Measurements from ENCODE around the gene NEU4. TPM values are rescaled to one million over a fixed set of nuclear protein-coding genes. Genes with fewer than 3 reads are reported as not detected.

Gene NEU4
- total and polyA plus RNA-seq, 9 of the 15 experiments (the other 6 are each of a cell fraction or from before 2014, with no cell fraction given) = 0.01 to 0.40 TPM; not detected in 7

GRCh38 chr2:241860184-241861078 is 51.4 kb downstream of the NEU4 start:
- Histone ChIP-seq H3K27me3 (ENCODE audit: control insufficient read depth in 2 of 2, insufficient read depth in 2 of 2, low read length in 2 of 2) (peaks cover 0 to 12% of the 10 kb centered on the region in 2 experiments; a peak in 3 of 5 replicates), H4K20me1 (replicated peaks; ENCODE audit: control insufficient read depth, insufficient read depth, low read length) (peaks cover 3% of the 10 kb centered on the region; the same call in 1 of the 2 replicates), H3K4me1 (replicated peaks in 1 of 2; ENCODE audit: control insufficient read depth in 2 of 2, insufficient read depth in 2 of 2, low read length in 2 of 2) (peaks cover 5 to 63% of the 10 kb centered on the region in 2 experiments; a peak in 4 of 5 replicates), H3K79me2 (ENCODE audit: control insufficient read depth, insufficient read depth, low read length) (no peaks in the 10 kb centered on the region), H3K4me3 (no peak overlapping the region), H3K9me1 (ENCODE audit: control insufficient read depth, insufficient read depth, low read length) (no peaks in the 10 kb centered on the region), H3K9me3 (replicated peaks; ENCODE audit: control insufficient read depth, insufficient read depth, low read depth, low read length) (peaks cover 4% of the 10 kb centered on the region; the same call in 1 of the 2 replicates), H2AFZ (ENCODE audit: low read depth, low read length) (no peak overlapping the region), H3K9ac (ENCODE audit: insufficient read depth in 1 of 2, low read depth in 2 of 2, low read length in 2 of 2) (no peak overlapping the region; a peak in 1 of 4 replicates), H3K36me3 (ENCODE audit: control insufficient read depth, insufficient read depth, low read length) (no peaks in the 10 kb centered on the region), H3K27ac (ENCODE audit: extremely low read depth, low read depth, low read length) (no peak overlapping the region), H3K4me2 (ENCODE audit: insufficient read depth, low read length) (no peak overlapping the region)
- intact Hi-C loops (cut with micrococcal nuclease) = no loop called here
- WGBS (ENCODE audit: insufficient coverage, low coverage, missing lambda C conversion rate) = 68% methylated on average over 4 of the region's 10 CpGs
- CTCF ChIA-PET (ENCODE audit: low intra/inter-chr PET ratio) = no interaction called here
- ATAC-seq = no peak
- POLR2A ChIA-PET = interaction anchor here (1.8 kb wide), 1 partner anchor 10 kb away, joined by 4 read pairs; no protein-coding TSS in a partner anchor
- TF ChIP-seq E2F5 (CRISPR knock-in tag; IDR thresholded peaks at IDR 0.05) (no peak), NR0B1 (IDR thresholded peaks at IDR 0.05; ENCODE audit: partially characterized antibody) (no peak), SFPQ (IDR thresholded peaks at IDR 0.05; ENCODE audit: low read depth, low read length) (no peak), ZC3H11A (IDR thresholded peaks at IDR 0.05; ENCODE audit: low read depth, low read length) (no peak), CBFA2T3 (IDR thresholded peaks at IDR 0.05) (no peak), ZZZ3 (IDR thresholded peaks at IDR 0.05) (no peak), CREB3L1 (IDR thresholded peaks at IDR 0.05; ENCODE audit: borderline replicate concordance, low read depth) (no peak), E2F3 (CRISPR knock-in tag; IDR thresholded peaks at IDR 0.05) (no peak), ZBTB7A (IDR thresholded peaks at IDR 0.05; ENCODE audit: borderline replicate concordance, control insufficient read depth, low read depth, low read length) (no peak), TRIM28 (IDR thresholded peaks at IDR 0.05) (no peak), RBM25 (IDR thresholded peaks at IDR 0.05; ENCODE audit: low read depth, low read length, severe bottlenecking) (no peak), HINFP (tag; conservative IDR thresholded peaks at IDR 0.05; ENCODE audit: low read depth) (no peak), SIN3A (IDR thresholded peaks at IDR 0.05; ENCODE audit: borderline replicate concordance in 2 of 2, control insufficient read depth in 1 of 2, low read depth in 2 of 2, low read length in 2 of 2) (no peak)
- FAIRE-seq = no peak
- peak in 1 of 4 experiments; percentile 8 for DNase-seq (ENCODE audit: extremely low read depth in 1 of 4, low spot score in 3 of 4)
- in situ Hi-C loops (cut with MboI) = no loop called here
- no TSS peak for BruUV-seq (replicated peaks)

Data from K562 (cell line).